Measurements from ENCODE around the gene PTRH2. TPM values are rescaled to one million over a fixed set of nuclear protein-coding genes. Genes with fewer than 3 reads are reported as not detected.

PTRH2 gene
- total RNA-seq, 1 donor from 2014 or later: 18.0 TPM

- no peaks in the 10 kb centered on the region for H3K27me3 Mint-ChIP-seq (ENCODE audit: low read depth)
- no peak for DNase-seq (ENCODE audit: low spot score)
- H3K4me3 Mint-ChIP-seq (ENCODE audit: unreplicated experiment): no peak overlapping the region
- TF ChIP-seq CTCF (IDR thresholded peaks at IDR 0.05): no peak
- H3K27ac Mint-ChIP-seq (ENCODE audit: unreplicated experiment): no peak overlapping the region
- peaks cover 3% of the 10 kb centered on the region for H3K9me3 Mint-ChIP-seq (ENCODE audit: low read depth)
- H3K4me1 Mint-ChIP-seq (ENCODE audit: low read depth): peaks cover 10% of the 10 kb centered on the region
- H3K36me3 Mint-ChIP-seq (ENCODE audit: low read depth): peaks cover 13% of the 10 kb centered on the region
Measured at GRCh38 chr17:59745040-59745439, 37.8 kb upstream of the PTRH2 start.

- peaks cover 3% of the 10 kb centered on the region for H3K9me3 Mint-ChIP-seq (ENCODE audit: low read depth)
- H3K4me1 Mint-ChIP-seq (ENCODE audit: low read depth): peaks cover 10% of the 10 kb centered on the region
- no peak for DNase-seq (ENCODE audit: low spot score)
- H3K27me3 Mint-ChIP-seq (ENCODE audit: low read depth): no peaks in the 10 kb centered on the region
- H3K27ac Mint-ChIP-seq (ENCODE audit: unreplicated experiment): no peak overlapping the region
- H3K36me3 Mint-ChIP-seq (ENCODE audit: low read depth): peaks cover 13% of the 10 kb centered on the region
- H3K4me3 Mint-ChIP-seq (ENCODE audit: unreplicated experiment): no peak overlapping the region
- no peak for TF ChIP-seq CTCF (IDR thresholded peaks at IDR 0.05)
Measured at GRCh38 chr17:59743842-59744241, 36.6 kb upstream of the PTRH2 start.

- Mint-ChIP-seq H3K9me3 (ENCODE audit: low read depth) (no peaks in the 10 kb centered on the region), H3K27me3 (ENCODE audit: low read depth) (no peaks in the 10 kb centered on the region), H3K36me3 (ENCODE audit: low read depth) (peaks cover 16% of the 10 kb centered on the region), H3K27ac (ENCODE audit: unreplicated experiment) (no peak overlapping the region), H3K4me1 (ENCODE audit: low read depth) (peaks cover 3% of the 10 kb centered on the region), H3K4me3 (ENCODE audit: unreplicated experiment) (no peak overlapping the region)
- no peak for DNase-seq (ENCODE audit: low spot score)
- TF ChIP-seq CTCF (IDR thresholded peaks at IDR 0.05): no peak
Measured at GRCh38 chr17:59737324-59737723, 30.1 kb upstream of the PTRH2 start.

- Mint-ChIP-seq H3K27me3 (ENCODE audit: low read depth) (no peaks in the 10 kb centered on the region), H3K9me3 (ENCODE audit: low read depth) (no peaks in the 10 kb centered on the region), H3K4me1 (ENCODE audit: low read depth) (peaks cover 16% of the 10 kb centered on the region), H3K36me3 (ENCODE audit: low read depth) (peaks cover 12% of the 10 kb centered on the region), H3K4me3 (ENCODE audit: unreplicated experiment) (no peak overlapping the region), H3K27ac (ENCODE audit: unreplicated experiment) (no peak overlapping the region)
- TF ChIP-seq CTCF (IDR thresholded peaks at IDR 0.05): no peak
- DNase-seq (ENCODE audit: low spot score): no peak
Measured at GRCh38 chr17:59734226-59734625, 27.0 kb upstream of the PTRH2 start.

GRCh38 chr17:59733697-59734096 lies 26.5 kb upstream of the PTRH2 start:
- Mint-ChIP-seq H3K4me3 (ENCODE audit: unreplicated experiment) (no peak overlapping the region), H3K27ac (ENCODE audit: unreplicated experiment) (no peak overlapping the region), H3K4me1 (ENCODE audit: low read depth) (peaks cover 22% of the 10 kb centered on the region), H3K27me3 (ENCODE audit: low read depth) (no peaks in the 10 kb centered on the region), H3K36me3 (ENCODE audit: low read depth) (peaks cover 12% of the 10 kb centered on the region), H3K9me3 (ENCODE audit: low read depth) (no peaks in the 10 kb centered on the region)
- no peak for DNase-seq (ENCODE audit: low spot score)
- no peak for TF ChIP-seq CTCF (IDR thresholded peaks at IDR 0.05)
